Caco-2 (cell line): ENCODE measurements around the gene NNAT. TPM values are rescaled to one million over a fixed set of nuclear protein-coding genes. Genes with fewer than 3 reads are reported as not detected.
A peak's percentile ranks its signal among the peaks of the same experiment; 100 is the strongest.

Source experiments
- BruUV-seq: library from RNA; stranded (reverse); fragments of 400-500 nt; replicated peaks from 2 replicates; lab custom pipeline; 2021; lab: Mats Ljungman, UMichigan
- CTCF ChIA-PET: fragments of 300-600 bp; sonication (Branson Sonifier 250); formaldehyde crosslinking; loops from one replicate; lab custom pipeline; 2022; ENCODE audit warnings: antibody characterized with exemption; lab: Charles Lee
- POLR2A ChIA-PET: fragments of 300-600 bp; sonication (Branson Sonifier 250); formaldehyde crosslinking; loops from one replicate; lab custom pipeline; 2022; ENCODE audit warnings: antibody characterized with exemption; lab: Charles Lee
- DNase-seq, 2 experiments: peaks; one replicate each; pipeline versions ENCODE4 v3.0.0 to v3.0.0-alpha.2; 2020 to 2022
- H3K27me3 ChIP-seq: replicated peaks from 2 replicates; pipeline ENCODE4 v1.6.0; 2011; ENCODE audit warnings: low read length; ENCODE audit not compliant: control insufficient read depth, insufficient read depth
- H3K36me3 ChIP-seq: 2 replicates; pipeline ENCODE4 v1.5.1; 2011; ENCODE audit warnings: low read length; ENCODE audit not compliant: control insufficient read depth, insufficient read depth
- H3K4me1 ChIP-seq: fragments of 250-450 bp; sonication (Bioruptor Pico); 2 replicates; pipeline ENCODE4 v1.5.1; 2020; ENCODE audit warnings: mild to moderate bottlenecking
- H3K4me3 ChIP-seq: 2 replicates; pipeline ENCODE4 v1.5.1; 2011; ENCODE audit warnings: low read depth, mild to moderate bottlenecking, control low read depth, low read length
- H3K9me3 ChIP-seq: fragments of 250-450 bp; sonication (Bioruptor Pico); 2 replicates; pipeline ENCODE4 v1.5.1; 2020; ENCODE audit warnings: mild to moderate bottlenecking, moderate library complexity
- H3K27ac Mint-ChIP-seq: one replicate; pipeline ENCODE4 v1.8.0; 2022; ENCODE audit warnings: mixed read lengths; ENCODE audit not compliant: unreplicated experiment
- H3K27me3 Mint-ChIP-seq: one replicate; pipeline ENCODE4 v1.8.0; 2022; ENCODE audit warnings: mixed read lengths; ENCODE audit not compliant: insufficient read depth, unreplicated experiment
- H3K36me3 Mint-ChIP-seq: one replicate; pipeline ENCODE4 v1.8.0; 2022; ENCODE audit warnings: mild to moderate bottlenecking, mixed read lengths; ENCODE audit not compliant: insufficient read depth, unreplicated experiment
- H3K4me1 Mint-ChIP-seq: one replicate; pipeline ENCODE4 v1.8.0; 2022; ENCODE audit warnings: low read depth, mixed read lengths; ENCODE audit not compliant: unreplicated experiment
- H3K4me3 Mint-ChIP-seq: one replicate; pipeline ENCODE4 v1.8.0; 2022; ENCODE audit warnings: mild to moderate bottlenecking, moderate library complexity, mixed read lengths; ENCODE audit not compliant: unreplicated experiment
- H3K9me3 Mint-ChIP-seq: one replicate; pipeline ENCODE4 v1.8.0; 2022; ENCODE audit warnings: mixed read lengths; ENCODE audit not compliant: unreplicated experiment
- intact Hi-C: fragments of 100-400 bp; cut with micrococcal nuclease; formaldehyde crosslinking; loops from one replicate; pipeline ENCODE4 v1.10.0; 2022; ENCODE audit not compliant: unreplicated experiment
- total RNA-seq: library from RNA; stranded (reverse); gene quantifications from 2 replicates; pipeline ENCODE4 v1.2.3, GENCODE V29; 2022
- TF ChIP-seq, protein P1 (sequence below), 2 experiments: fragments of 200-600 bp in 1 of 2; IDR thresholded peaks; 1 replicate in 1 of 2; 2 replicates in 1 of 2; pipeline versions ENCODE4 v1.5.1 to v1.8.0; 2011 to 2022; ENCODE audit warnings: antibody characterized with exemption in 1 of 2, control low read depth in 1 of 2, inconsistent platforms in 1 of 2, low read depth in 1 of 2, low read length in 1 of 2, mild to moderate bottlenecking in 1 of 2, moderate library complexity in 1 of 2; ENCODE audit not compliant: insufficient read depth in 1 of 2, severe bottlenecking in 1 of 2, unreplicated experiment in 1 of 2

The NNAT gene
- total RNA-seq, 1 experiment from 2014 or later, result not detected

DNA sequence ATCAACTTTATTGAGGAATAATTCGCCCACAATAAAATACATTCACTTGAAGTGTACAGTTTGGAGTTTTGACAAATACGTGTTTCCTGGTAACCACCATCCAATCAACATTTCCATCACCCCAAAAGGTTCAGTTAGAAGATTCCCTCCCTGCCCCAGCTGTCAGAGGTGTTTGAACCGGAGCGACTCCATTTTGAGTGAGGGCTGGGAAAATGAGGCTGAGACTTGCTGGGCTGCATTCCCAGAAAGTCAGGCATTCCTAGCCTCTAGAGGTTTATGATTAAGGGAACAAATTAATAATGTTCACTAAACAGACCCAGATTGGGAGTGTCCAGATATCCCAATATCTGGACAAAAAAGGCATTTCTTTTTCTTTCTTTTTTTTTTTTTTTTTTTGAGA, 39.6 kb downstream of the NNAT start:
- no peak overlapping the region for H3K4me3 ChIP-seq
- CTCF ChIA-PET, result interaction anchor here (0.6 kb wide), 2 partner anchors 181 to 427 kb away, joined by 3 read pairs; no protein-coding TSS in a partner anchor
- H3K4me3 Mint-ChIP-seq, result no peak overlapping the region
- H3K9me3 ChIP-seq, result no peaks in the 10 kb centered on the region
- no peak overlapping the region for H3K27ac Mint-ChIP-seq
- H3K9me3 Mint-ChIP-seq, result no peaks in the 10 kb centered on the region
- intact Hi-C loops, result no loop called here
- TF ChIP-seq, protein P1, sequence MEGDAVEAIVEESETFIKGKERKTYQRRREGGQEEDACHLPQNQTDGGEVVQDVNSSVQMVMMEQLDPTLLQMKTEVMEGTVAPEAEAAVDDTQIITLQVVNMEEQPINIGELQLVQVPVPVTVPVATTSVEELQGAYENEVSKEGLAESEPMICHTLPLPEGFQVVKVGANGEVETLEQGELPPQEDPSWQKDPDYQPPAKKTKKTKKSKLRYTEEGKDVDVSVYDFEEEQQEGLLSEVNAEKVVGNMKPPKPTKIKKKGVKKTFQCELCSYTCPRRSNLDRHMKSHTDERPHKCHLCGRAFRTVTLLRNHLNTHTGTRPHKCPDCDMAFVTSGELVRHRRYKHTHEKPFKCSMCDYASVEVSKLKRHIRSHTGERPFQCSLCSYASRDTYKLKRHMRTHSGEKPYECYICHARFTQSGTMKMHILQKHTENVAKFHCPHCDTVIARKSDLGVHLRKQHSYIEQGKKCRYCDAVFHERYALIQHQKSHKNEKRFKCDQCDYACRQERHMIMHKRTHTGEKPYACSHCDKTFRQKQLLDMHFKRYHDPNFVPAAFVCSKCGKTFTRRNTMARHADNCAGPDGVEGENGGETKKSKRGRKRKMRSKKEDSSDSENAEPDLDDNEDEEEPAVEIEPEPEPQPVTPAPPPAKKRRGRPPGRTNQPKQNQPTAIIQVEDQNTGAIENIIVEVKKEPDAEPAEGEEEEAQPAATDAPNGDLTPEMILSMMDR (IDR thresholded peaks at IDR 0.05; ENCODE audit: insufficient read depth in 1 of 2, low read depth in 1 of 2, low read length in 1 of 2, severe bottlenecking in 1 of 2, unreplicated experiment in 1 of 2), result no peak
- peaks cover 36% of the 10 kb centered on the region for H3K4me1 ChIP-seq
- no TSS peak for BruUV-seq
- peaks cover 7% of the 10 kb centered on the region for H3K4me1 Mint-ChIP-seq
- no peaks in the 10 kb centered on the region for H3K36me3 Mint-ChIP-seq
- peaks cover 6% of the 10 kb centered on the region for H3K27me3 Mint-ChIP-seq
- peak in 1 of 2 experiments; percentile 36 for DNase-seq
- POLR2A ChIA-PET, result no interaction called here
- H3K27me3 ChIP-seq, result no peaks in the 10 kb centered on the region
- no peaks in the 10 kb centered on the region for H3K36me3 ChIP-seq

DNA sequence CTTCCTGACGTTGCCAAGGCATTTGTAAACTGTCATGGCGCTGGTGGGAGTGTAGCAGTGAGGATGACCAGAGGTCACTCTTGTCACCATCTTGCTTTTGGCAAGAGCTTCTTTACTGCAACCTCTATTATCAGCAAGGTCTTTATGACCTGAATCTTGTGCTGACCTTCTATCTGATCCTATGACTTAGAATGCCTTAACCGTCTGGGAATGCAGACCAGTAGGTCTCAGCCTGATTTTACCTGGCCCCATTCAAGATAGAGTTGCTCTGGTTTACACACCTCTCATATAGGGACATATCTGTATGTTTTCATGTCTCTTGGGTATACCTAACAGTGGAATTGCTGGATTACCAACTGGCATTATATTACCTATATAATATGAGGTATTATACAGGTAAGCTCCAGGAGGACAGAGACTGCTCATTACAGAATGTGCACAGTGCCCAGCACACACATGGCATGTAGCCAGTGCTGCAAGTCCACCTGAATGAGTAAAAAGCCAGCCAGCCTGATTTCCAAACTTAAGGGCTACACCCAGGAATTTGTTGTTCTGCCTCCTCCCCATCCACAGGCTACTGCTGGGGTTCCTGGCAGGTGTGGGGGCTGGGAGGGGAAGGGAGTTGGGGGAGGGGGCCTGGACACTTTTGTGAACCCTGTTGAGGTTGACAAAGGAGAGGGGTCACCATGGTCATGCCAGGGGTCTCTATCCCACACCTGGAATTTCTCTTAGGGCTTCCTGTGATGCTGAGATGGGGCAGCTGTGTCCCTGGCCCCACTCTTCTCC, 41.8 kb downstream of the NNAT start:
- peaks cover 9% of the 10 kb centered on the region for H3K27me3 Mint-ChIP-seq
- POLR2A ChIA-PET, result no interaction called here
- CTCF ChIA-PET, result no interaction called here

DNA sequence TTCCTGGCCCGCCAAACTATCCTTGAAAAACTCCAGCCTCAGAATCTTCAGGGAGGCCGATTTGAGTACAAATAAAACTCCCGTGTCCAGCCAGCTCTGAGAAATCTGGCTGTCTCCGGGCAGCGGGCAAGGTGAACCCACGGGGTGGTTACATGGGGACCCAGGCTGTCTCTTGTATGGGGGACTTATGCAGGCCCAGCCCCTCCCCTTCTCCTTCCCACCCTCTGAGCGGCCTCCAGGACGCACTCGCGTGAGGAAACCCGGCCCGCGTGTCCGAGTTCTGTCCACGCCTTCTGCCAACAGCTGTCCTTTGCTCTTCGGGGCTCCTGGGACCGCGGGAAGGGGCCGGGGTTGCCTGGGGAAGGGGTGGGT, 43.0 kb downstream of the NNAT start:
- Mint-ChIP-seq H3K27me3 (peaks cover 12% of the 10 kb centered on the region), H3K4me1 (peaks cover 16% of the 10 kb centered on the region), H3K4me3 (no peak overlapping the region), H3K36me3 (no peaks in the 10 kb centered on the region), H3K9me3 (no peaks in the 10 kb centered on the region), H3K27ac (no peak overlapping the region)
- no peaks in the 10 kb centered on the region for H3K36me3 ChIP-seq
- no peak overlapping the region for H3K4me3 ChIP-seq
- ChIA-PET POLR2A (no interaction called here), CTCF (interaction anchor here (0.6 to 1.3 kb wide), 28 partner anchors 11 to 748 kb away, joined by 3 to 9 read pairs (median 4); no protein-coding TSS in a partner anchor)
- no TSS peak for BruUV-seq
- H3K9me3 ChIP-seq, result no peaks in the 10 kb centered on the region
- H3K27me3 ChIP-seq, result no peaks in the 10 kb centered on the region
- peaks cover 35% of the 10 kb centered on the region for H3K4me1 ChIP-seq
- intact Hi-C loops, result no loop called here
- DNase-seq, result no peak
- TF ChIP-seq, protein P1 (IDR thresholded peaks at IDR 0.05; ENCODE audit: insufficient read depth in 1 of 2, low read depth in 1 of 2, low read length in 1 of 2, severe bottlenecking in 1 of 2, unreplicated experiment in 1 of 2), result no peak

More for the DNA sequence above, 41.8 kb downstream of the NNAT start:
- no peaks in the 10 kb centered on the region for H3K36me3 ChIP-seq
- Mint-ChIP-seq H3K27ac (no peak overlapping the region), H3K9me3 (no peaks in the 10 kb centered on the region), H3K36me3 (no peaks in the 10 kb centered on the region), H3K4me1 (peaks cover 14% of the 10 kb centered on the region), H3K4me3 (no peak overlapping the region)
- H3K4me1 ChIP-seq, result peaks cover 36% of the 10 kb centered on the region
- TF ChIP-seq, protein P1 (IDR thresholded peaks at IDR 0.05; ENCODE audit: insufficient read depth in 1 of 2, low read depth in 1 of 2, low read length in 1 of 2, severe bottlenecking in 1 of 2, unreplicated experiment in 1 of 2), result no peak
- H3K4me3 ChIP-seq, result no peak overlapping the region
- no peaks in the 10 kb centered on the region for H3K27me3 ChIP-seq
- no peaks in the 10 kb centered on the region for H3K9me3 ChIP-seq
- intact Hi-C loops, result no loop called here
- DNase-seq, result peak in 1 of 2 experiments; percentile 33
- BruUV-seq, result no TSS peak
